ENCODE measurements around the gene FHL1.
"Not testable (repeated sequence)": the region's sequence is repeated elsewhere in the genome, so short reads cannot be mapped to it uniquely, and the experiment has no call there.

FHL1 gene

DNA sequence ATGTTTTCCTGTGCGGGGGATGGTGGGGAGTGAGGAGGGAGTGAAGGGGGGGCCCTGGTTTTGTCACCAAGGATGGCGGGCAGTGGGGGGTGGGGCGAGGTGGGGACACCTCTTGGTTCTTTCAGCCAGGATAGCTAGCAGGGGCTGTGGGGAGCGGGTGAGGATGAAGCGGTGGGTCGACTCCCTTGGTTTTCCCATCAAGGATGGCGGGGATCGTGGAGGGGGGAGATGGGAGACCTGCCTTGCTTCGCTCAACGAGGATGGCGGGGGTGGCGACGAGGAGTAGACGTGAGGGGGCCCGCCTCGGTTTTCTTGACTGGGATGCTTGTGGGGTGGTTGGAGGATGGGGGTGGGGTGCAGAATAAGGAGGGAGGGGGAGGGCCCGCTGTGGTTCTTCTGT is 643 bp downstream of the FHL1 start:
- DNase-seq = no peak

DNA sequence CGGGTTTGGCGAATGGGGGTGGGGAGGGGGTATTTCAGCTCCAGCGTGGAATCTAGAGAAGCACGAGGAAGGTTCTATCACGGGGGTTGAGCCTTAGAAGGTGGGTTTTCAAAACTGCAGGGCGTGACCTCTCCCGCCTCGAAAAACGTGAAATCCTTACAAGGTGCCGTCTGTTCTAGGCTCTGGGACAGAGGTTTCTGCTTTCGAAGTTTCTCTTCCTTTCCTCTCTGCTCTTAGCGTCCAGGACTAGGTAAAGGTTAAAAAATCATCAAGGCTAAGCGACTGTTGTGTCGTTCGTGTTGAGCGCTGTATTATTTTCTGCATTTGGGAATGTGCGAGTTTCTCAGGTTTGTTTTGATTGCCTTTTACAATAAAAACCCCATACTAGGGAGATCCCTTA is 1.1 kb downstream of the FHL1 start:
- DNase-seq = no peak

DNA sequence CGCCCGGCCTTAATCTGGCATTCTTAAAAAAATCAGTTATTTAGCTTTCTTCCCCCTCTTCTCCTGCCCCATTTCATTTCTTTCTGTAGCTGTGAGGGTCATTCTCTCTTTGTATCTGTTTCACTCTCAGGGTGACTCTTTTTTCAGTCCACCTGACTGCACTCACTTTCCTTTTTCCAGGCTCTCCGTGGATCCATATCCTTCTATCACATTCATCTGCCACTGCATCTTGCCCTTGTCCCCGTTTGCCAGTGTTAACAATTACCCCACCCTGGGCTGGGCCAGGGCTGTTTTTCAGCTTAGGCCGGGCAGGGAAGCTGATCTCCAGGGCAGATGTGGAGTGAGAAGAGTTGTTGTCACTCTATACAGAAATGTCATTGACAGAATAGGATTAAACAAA is 7.7 kb downstream of the FHL1 start:
- DNase-seq = no peak

DNA sequence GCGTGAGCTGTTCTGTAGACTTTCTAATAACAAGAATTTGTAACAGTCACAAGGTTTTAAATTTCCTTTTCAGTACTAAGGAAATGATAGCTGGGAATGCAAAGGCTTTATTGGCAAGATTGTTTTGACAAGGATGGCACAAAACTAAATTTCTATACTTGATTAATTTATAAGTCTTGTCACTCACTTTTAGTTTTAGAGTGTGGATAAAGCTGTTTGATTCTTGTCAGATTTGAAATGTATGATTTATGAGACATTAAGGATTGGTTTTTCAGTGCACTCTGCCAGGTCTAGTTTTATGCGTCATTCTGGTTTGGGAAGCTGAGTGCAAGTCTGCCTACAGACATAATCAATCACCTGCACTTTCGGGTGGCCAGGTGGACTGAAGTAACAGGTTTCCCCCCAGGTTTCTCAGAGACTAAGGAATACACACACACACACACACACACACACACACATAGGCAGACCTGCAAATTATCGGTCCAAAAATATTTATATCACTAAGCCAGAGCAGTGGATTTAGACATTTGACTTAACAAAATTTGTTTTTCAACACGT is 9.3 kb downstream of the FHL1 start:
- DNase-seq = no peak

DNA sequence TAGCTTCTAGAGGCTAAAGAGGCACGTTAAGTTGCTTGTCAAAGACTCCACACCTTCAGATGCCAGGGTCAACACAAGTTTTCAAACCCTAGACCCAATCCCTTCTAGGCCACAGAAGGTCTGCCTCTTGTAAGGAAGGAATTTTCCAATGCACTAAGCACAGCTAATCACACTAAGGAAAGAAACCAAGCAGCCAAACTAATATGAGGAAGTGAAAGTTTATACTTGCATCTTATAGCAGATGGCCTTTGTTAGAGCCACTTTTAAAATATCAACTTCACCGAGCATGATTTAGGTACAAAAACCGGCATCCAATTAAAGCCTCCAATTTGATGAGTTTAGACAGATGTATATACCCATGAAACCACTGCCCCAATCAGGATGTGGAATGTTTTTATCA is 9.9 kb downstream of the FHL1 start:
- no peak for DNase-seq

DNA sequence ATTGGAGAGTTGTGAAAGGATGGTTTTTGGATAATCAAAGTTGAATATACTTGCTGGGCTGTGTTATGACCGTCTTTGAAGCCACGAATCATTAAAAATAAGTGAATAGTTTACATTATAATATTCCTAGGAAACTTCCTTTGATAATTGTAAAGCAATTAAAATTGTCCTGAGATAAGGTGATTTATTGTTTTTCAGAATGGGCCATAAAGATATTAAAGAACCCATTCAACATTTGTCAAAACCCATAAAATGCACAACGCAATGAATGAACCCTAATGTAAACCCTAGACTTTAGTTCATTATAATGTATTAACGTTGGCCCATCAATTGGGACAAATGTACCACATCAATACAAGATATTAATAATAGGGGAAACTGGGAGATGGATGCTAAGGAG is 11.4 kb downstream of the FHL1 start:
- DNase-seq = no peak

DNA sequence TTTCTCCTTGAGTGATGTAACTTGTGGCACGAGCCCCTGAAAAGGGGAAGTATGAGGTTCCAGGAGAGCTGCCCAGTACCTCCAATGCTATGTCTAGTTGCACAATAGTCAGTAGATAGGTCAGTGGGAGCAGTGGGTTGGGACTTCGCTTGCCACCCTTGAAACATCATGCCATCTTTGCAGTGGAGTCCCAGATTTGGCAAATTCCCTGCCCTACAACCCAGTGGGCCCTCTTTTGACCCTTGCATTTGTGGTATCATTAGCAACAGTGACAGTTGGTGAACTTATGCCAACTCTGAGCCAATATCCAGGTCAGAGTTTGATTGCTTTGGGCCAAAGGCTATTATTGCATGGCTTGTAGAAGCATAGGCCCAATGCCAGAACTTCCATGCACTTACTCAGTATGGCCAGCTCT is 12.3 kb downstream of the FHL1 start:
- DNase-seq = no peak

DNA sequence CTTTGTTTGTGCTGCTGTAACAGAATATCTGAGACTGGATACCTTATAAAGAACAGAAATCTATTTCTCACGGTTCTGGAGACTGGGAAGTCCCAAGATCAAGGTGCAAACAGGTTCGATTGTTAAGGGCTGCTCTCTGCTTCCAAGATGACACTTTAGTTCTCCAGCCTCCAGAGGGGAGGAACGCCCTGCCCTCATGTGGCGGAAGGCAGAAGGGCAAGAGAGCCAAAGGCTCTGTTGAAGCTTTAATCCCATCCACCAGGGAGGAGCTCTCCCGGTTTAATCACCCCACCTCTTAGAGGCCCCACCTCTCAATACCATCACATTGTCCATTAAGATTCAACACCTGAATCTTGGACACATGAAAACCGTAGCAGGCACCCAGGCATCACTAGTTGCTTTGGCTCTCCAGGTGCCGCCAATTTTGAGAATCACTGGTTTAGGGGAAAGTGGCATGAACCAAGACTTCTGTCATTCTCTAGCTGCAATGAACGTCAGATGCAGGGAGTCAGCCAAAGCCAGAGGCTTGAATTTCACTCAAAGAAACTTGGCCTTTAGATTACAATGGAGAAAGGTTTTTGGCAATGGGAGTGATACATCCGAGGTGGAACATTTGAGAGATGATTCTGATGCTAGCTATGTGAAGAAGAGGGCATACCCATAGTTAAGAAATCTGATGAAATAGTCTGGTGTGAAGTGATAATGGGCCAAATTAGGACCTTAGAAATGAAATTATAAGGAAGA is 15.7 kb downstream of the FHL1 start:
- DNase-seq = no peak

DNA sequence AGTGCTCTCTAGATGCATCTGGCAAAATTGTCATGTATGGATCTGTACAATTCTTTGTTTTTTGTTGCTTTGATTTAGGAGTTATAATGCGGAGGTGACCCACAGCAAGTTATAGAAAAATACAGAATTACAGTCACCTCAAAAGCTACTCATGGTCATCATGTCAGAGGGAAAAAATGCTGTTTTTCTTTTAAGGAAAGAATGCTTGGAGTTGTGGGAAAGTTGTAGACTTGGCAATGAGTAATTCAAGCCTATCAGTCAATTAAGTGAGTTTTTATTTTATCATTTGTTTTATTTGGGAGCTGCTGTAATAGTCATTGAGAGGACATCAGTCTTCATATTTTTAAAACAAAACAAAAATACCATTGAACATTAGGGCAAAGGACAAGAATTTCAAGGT is 16.4 kb downstream of the FHL1 start:
- no peak for DNase-seq

DNA sequence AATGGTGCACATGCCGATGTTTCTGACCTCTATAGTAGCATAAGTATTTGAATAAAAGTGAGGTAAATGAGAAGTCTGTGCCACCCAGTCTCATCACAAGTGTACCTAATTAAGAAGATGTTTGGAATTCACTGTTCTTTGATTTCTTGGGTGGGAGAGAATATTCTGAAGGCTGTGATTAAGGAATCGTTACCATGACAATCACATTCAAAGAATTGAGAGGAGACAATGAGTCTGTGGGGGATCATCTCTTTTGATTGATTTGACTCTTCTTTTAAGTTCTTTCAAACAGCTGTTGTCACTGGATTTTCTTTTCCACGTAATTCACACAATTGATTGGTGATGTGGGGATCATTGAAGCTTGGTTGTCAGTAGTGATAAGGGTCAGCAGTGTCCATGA is 18.1 kb downstream of the FHL1 start:
- DNase-seq = no peak

DNA sequence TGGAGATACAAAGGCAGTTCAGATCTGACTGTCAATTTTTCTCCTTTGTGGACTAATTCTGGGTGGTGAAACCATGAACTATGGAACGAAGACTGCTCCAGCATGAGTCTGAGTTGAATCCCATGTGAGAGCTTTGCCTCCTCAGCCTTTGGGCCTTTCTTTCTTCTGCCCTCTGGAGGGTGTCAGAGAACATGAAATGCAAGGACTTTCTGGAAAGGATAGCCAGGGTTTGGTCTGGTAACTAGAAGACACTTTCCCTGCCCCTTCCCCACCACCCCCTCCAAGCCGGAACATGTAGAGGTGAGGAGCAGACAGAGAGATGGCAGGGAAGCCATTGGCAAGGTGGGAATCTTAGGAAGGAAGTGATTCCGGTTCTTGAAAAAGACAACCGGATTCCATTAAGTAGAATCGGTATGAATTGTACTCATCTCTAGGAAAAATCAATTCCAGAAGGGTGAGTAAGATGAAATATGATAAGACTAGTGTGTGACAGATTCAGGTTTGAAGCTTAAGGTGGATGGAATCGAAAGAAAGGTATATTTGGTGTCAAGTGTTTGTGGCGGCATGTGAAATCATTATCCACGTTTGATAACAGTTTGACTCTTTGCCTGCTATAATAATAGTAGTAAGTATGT is 19.0 kb downstream of the FHL1 start:
- no peak for DNase-seq

DNA sequence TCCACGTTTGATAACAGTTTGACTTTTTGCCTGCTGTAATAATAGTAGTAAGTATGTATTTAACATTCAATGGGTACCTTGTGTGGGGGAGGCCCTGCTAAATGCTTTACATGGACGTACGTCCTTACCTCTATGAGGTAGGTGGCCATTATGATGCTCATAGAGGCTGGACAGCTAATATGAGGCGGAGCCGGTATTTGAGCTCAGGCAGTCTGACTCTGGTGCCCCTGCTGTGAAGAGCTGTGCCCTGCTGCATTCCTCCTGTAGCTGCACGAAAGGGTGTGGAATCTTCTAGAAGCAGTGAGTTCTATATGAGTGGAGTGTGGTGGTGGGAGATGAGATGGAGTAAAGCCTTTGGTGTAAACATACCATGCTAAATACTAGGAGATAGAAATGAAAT is 20.7 kb downstream of the FHL1 start:
- DNase-seq = not testable (repeated sequence)

DNA sequence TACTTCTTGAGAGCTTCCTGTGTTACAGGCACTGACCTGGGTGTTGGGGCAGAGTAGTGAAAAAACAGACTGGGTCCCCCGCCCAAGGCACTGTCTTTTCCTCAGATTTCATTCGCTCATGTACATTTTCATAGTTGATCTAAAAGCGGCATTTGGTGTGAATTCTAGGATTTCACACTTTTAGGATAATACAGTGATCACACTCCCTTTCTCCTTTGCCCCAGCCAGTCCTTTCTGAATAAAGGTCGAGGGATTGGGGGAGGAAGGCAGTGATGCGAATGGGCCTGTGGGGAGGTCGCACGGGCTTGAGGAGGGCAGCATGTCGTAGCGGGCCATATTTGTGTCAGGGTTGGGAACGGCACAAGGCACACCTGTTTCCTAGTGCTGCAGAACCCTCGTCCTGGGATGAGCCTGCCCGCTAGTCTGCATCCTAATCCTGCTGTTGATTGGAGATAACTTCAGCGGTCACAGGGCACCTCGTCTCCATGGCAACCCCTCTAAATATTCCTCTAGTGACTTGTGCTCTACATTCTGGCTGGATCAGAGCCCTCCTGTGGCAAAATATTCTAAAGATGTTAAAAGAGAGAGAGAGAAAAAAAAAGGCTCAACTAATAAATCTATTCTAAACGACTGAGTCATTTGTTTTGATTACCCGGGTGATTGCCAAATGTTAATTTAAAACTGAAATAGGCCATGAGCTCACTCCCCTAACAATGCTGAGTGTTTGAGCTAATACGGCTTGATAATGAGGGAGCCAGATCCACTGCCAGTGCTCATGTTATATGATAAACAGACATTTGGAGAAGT is 21.8 kb downstream of the FHL1 start:
- peak; percentile 49 to 81 for DNase-seq

DNA sequence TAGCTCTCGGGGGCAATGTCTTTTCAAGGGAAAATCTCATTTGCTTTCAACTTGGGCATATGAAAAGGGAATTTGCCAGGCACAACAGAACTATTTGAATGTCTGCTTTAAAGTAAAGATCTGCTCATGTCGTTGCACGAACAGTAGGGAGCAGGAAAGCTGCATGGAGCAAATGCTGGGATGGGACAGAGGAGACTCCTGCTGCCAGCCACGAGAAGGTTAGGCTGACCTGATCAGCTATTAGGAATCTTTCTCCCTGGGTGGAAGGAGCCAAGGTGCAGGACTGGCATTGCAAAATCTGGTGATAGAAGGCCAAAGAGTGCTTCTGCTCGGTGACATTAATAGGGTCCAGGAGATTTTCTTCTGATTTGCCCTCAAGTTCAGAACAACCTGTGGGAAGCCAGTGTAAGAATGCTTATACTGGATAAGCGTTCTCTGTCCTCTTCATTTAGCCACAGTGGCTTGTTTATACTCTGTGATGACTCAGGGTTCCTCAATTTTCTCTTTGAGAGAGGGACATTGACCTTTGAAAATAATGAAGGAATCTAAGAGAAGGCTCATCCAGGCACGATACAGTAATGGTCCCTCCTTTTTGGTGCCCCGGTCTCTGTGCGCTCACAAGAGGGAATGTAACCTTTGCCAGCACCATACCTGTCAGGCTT is 22.9 kb downstream of the FHL1 start:
- no peak for DNase-seq

DNA sequence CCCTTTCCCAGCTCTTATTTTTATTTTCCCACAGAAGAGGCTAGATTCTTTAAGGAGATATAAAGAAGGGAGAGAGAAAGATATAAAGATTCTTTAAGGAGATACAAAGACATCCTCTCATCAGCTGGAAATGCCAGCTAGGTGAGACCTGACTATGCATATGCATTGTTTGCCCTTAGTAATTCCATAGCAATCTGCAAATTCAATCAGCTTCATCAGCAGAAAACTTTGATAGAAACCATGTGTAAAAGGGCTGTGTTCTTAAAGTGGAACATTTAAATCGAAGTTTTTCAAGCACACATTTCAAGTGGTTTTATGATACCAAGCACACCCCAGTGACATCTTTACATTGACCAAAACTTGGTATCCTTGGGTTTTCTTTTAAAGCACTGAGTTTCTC is 24.1 kb downstream of the FHL1 start:
- DNase-seq = no peak

DNA sequence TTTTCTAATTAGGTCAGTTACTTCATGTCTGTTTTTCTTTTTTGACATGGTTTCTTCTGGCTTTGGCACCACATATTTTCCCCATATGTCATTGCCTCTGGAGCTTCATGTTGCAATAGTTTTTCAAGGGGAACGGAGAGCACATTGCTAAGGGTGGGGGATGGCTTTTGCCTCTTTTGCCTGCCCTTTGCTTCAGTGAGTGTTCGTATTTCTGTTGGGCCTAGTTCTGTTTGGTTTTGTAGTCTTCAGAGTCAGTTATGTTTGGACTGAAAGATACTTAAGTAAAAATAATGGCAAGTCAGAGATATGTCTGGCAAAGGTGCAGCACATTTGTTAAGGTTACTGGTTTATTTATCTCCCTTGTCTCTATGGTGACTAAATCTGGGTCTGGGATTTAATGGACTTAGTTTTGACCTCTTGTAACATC is 29.1 kb downstream of the FHL1 start:
- DNase-seq = no peak

DNA sequence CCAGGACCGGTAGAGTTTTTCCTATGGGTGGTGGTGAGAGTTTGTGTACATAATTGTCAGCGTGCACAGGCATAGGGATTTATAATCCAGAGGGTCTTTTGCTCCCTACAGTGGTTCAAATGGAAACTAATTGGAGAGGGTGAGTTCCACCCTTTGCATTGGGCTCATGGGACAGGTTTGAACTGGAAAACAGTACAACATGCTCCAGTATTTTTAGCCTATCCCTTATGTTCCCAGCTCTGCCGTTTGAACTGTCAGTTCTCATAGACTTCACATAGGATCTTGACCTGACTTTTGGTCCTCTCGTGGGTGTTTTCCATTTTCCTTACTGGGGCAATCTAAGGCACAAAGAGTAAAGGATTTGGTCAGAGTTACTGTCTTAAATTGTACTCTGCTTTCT is 31.8 kb downstream of the FHL1 start:
- DNase-seq = no peak

DNA sequence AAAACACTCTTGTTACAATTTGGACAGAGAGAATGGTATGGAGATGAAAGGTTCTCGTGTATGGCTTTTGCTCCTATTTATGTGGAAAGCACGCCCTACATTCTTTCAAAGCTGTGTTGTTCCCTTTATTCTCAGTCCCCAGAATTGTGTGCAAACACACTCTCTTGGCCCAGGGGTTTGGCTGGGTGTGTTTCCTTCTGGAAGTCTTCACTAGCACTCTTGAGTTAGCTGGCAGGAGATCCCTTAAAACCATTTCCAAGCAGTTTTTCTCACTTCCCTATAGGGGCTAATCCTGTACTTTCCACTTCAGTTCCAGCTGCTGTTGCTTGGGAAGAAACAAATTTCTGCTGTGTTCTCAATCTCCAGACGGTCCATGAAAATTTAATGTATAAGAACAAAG is 35.1 kb downstream of the FHL1 start:
- DNase-seq = no peak

DNA sequence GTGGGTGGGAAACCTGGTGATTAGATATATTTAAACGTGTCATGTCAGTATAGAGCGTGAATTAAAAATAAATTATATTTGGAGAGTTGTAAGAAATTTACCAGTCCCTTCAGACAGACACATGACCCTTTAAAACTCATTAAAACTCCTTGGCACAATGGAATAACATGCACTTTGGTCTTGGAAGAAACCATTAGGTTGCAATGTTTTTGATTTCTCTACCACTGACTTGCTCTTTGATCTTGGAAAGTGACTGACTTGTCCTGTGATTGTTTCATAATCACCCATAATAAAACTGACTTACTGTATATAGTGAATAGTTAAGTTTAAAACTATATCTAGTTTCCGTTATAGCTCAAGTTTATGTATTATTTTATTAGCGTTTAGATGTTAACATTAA is 35.8 kb downstream of the FHL1 start:
- no peak for DNase-seq

DNA sequence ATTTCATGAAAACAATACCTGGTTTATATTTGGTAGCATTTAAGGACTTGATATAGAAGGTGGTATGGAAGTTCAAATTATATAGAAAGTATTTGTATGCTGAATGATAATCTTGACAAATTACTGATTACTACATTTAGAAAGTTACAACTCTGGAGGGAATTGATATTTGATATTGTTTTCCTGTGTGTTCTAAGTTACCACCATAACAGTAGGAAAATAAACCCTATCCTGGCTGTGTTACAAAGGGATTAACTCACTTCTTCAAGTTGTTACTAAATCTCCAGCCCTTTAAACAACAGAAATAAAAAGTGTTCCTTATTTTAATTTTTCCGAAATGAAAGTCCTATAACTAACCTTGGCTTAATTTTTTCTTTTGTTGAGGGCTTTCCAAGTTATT is 36.6 kb downstream of the FHL1 start:
- DNase-seq = no peak

DNA sequence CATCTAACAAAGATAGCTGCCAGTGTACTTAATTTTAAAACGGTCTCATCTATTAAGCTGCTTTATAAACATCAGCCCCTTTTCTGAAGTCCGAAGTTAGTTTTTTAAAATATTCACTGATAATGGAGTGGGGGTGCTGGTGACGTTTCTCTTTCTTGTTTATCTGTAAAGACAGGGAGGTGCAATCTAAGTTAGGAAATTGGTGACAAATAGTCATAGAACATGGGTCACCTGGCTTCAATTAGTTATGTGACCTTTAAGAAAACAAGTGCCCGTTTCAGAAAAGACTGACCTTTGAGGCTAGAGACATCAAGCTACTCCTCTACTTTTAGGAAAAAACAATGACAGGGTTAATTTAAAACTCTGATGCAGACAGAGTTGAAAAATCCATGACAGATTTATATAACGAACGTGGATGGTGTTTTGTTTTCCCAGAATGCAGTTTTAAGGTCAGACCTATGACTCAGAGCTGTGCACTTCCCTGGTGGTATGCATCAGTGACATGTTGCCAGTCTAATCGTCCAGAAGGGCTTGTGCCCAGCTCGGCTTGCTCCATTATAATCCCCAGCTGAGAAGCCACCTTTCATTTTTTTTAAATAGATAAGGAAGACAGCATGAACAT is 38.2 kb downstream of the FHL1 start:
- no peak for DNase-seq

DNA sequence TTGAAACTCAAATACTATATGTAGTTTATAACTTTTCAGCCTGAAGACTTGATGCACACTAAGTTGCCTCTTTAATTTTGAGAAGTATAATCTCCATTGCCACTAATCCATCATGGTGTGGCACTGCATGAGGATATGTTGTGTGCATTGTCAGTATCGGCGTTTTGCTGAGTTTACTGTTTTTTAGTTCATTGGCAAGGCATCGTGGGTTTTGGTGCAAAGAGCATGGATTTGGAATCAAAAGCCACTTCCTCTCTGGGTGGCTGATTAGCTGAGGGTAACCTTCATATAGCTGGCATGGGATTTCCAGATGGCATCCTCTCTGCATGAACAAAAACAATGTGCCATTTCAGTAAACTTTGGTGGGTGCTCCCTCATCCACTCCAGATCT is 38.7 kb downstream of the FHL1 start:
- no peak for DNase-seq

DNA sequence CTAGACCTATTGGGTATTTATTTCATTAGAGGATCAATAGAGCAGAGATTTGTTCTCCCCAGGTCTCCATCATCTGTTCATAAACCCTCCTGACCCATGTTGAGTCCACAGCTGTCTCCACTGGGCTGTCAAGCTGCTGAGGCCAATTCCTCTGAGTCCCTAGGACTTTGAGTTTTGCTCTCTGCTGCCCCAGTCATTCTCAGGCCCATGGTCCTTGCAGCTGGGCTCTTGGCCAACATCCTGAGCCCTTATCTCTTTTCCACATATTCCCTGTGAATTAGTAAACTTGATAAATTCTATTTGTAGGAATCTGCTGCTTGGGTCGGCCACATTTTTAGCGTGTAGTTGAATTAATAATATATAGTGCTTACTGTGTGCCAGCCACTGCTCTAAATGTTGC is 41.9 kb downstream of the FHL1 start:
- no peak for DNase-seq

Data from NCI-H2081 (cell line).